HCT116 (cell line): ENCODE measurements around the gene DPYSL5. TPM values are rescaled to one million over a fixed set of nuclear protein-coding genes. Genes with fewer than 3 reads are reported as not detected.

Experiments
- ATAC-seq: fragments of 200-7000 bp; cut with Tn5 transposase; 2 replicates; pipeline ENCODE4 v1.9.1; 2020; ENCODE audit warnings: mild to moderate bottlenecking, moderate library complexity
- BruUV-seq: library from RNA; stranded (reverse); fragments of 400-500 nt; replicated peaks from 2 replicates; lab custom pipeline; 2021; lab: Mats Ljungman, UMichigan
- CTCF ChIA-PET: fragments of 300-600 bp; sonication (Branson Sonifier 250); formaldehyde crosslinking; loops from one replicate; lab custom pipeline; 2021; ENCODE audit warnings: antibody characterized with exemption; lab: Charles Lee
- POLR2A ChIA-PET: fragments of 300-600, 350-600 bp; sonication (Branson Sonifier 250); formaldehyde crosslinking; loops from one replicate; lab custom pipeline; 2021; ENCODE audit warnings: antibody characterized with exemption; lab: Charles Lee
- RAD21 ChIA-PET, 2 experiments: fragments of 300-600 bp; sonication (Branson Sonifier 250); formaldehyde crosslinking; loops; one replicate each; lab custom pipeline; 2023; ENCODE audit warnings: low total read pairs in 2 of 2; ENCODE audit not compliant: uncharacterized antibody in 2 of 2, unreplicated experiment in 2 of 2, low non-redundant PET in 1 of 2; lab: Charles Lee
- DNase-seq: peaks from one replicate; pipeline ENCODE4 v3.0.0-alpha.2; 2010; ENCODE audit warnings: low read depth, low spot score
- H2AFZ ChIP-seq: fragments of 200-600 bp; shearing (Covaris generic), sonication (generic); 2 replicates; pipeline ENCODE4 v1.6.1; 2017; ENCODE audit warnings: low read depth, mixed run types, mixed read lengths, antibody characterized with exemption, low read length; ENCODE audit not compliant: poor library complexity, severe bottlenecking
- H3K27ac ChIP-seq: 2 replicates; pipeline ENCODE4 v1.5.1; 2012; ENCODE audit warnings: low read depth, low read length
- H3K27me3 ChIP-seq: fragments of 200-600 bp; sonication (generic); 2 replicates; pipeline ENCODE4 v1.6.1; 2016; ENCODE audit warnings: mixed run types, low read length, mixed read lengths; ENCODE audit not compliant: insufficient read depth
- H3K36me3 ChIP-seq, 2 experiments: fragments of 200-500 bp in 1 of 2; fragments of 200-600 bp in 1 of 2; sonication (Bioruptor generic) in 1 of 2; sonication (generic) in 1 of 2; 2 replicates each; pipeline versions ENCODE4 v1.5.1 to v1.6.1; 2014 to 2016; ENCODE audit warnings: low read length in 2 of 2, inconsistent platforms in 1 of 2, mixed read lengths in 1 of 2, mixed run types in 1 of 2; ENCODE audit not compliant: insufficient read depth in 2 of 2, control insufficient read depth in 1 of 2
- H3K4me1 ChIP-seq, 2 experiments: fragments of 200-600 bp in 1 of 2; sonication (generic) in 1 of 2; 2 replicates each; pipeline versions ENCODE4 v1.5.1 to v1.6.1; 2012 to 2017; ENCODE audit warnings: low read length in 2 of 2, inconsistent platforms in 1 of 2, mild to moderate bottlenecking in 1 of 2, mixed read lengths in 1 of 2, mixed run types in 1 of 2, moderate library complexity in 1 of 2; ENCODE audit not compliant: insufficient read depth in 2 of 2, control insufficient read depth in 1 of 2
- H3K4me2 ChIP-seq: fragments of 200-600 bp; sonication (generic); 2 replicates; pipeline ENCODE4 v1.6.1; 2017; ENCODE audit warnings: mixed run types, low read length, mixed read lengths
- H3K4me3 ChIP-seq, 2 experiments: fragments of 200-600 bp in 1 of 2; sonication (generic) in 1 of 2; replicated peaks in 1 of 2; 2 replicates each; pipeline ENCODE4 v1.5.1; 2011 to 2016; ENCODE audit warnings: low read length in 2 of 2, control low read depth in 1 of 2, low read depth in 1 of 2, mild to moderate bottlenecking in 1 of 2, mixed read lengths in 1 of 2, mixed run types in 1 of 2
- H3K79me2 ChIP-seq: fragments of 200-600 bp; sonication (generic); 2 replicates; pipeline ENCODE4 v1.6.1; 2017; ENCODE audit warnings: mild to moderate bottlenecking, mixed run types, low read length, moderate library complexity, mixed read lengths; ENCODE audit not compliant: insufficient read depth
- H3K9ac ChIP-seq: fragments of 200-600 bp; sonication (generic); 2 replicates; pipeline ENCODE4 v1.6.1; 2016; ENCODE audit warnings: low read length, mixed read lengths
- H3K9me2 ChIP-seq: fragments of 200-600 bp; sonication (generic), shearing (Covaris generic); 2 replicates; pipeline ENCODE4 v1.6.1; 2017; ENCODE audit warnings: mixed run types, mild to moderate bottlenecking, moderate library complexity; ENCODE audit not compliant: insufficient read depth
- H3K9me3 ChIP-seq, 2 experiments: fragments of 200-500 bp in 1 of 2; fragments of 200-600 bp in 1 of 2; sonication (Bioruptor generic) in 1 of 2; sonication (generic) in 1 of 2; 2 replicates each; pipeline ENCODE4 v1.6.1; 2014 to 2017; ENCODE audit warnings: low read length in 2 of 2, mixed read lengths in 2 of 2, inconsistent platforms in 1 of 2, low read depth in 1 of 2, mild to moderate bottlenecking in 1 of 2, mixed run types in 1 of 2, moderate library complexity in 1 of 2; ENCODE audit not compliant: control insufficient read depth in 1 of 2, insufficient read depth in 1 of 2
- H4K20me1 ChIP-seq: fragments of 200-600 bp; sonication (generic), shearing (Covaris generic); 2 replicates; pipeline ENCODE4 v1.6.1; 2017; ENCODE audit warnings: mixed run types, mild to moderate bottlenecking, moderate library complexity; ENCODE audit not compliant: insufficient read depth
- CBX3 ChIP-seq: IDR thresholded peaks from 2 replicates; pipeline ENCODE4 v1.6.1; 2012; ENCODE audit warnings: low read depth
- CEBPB ChIP-seq: IDR thresholded peaks from 2 replicates; pipeline ENCODE4 v1.6.1; 2012; ENCODE audit warnings: low read depth
- EZH2 ChIP-seq: fragments of 200-600 bp; sonication (generic); IDR thresholded peaks from 2 replicates; pipeline ENCODE4 v1.6.1; 2017; ENCODE audit warnings: antibody characterized with exemption, mixed run types
- POLR2A ChIP-seq: IDR thresholded peaks from 2 replicates; pipeline ENCODE4 v1.7.0; 2011; ENCODE audit warnings: borderline replicate concordance; ENCODE audit not compliant: insufficient read depth, insufficient read length; ENCODE audit errors: extremely low read depth
- SIN3A ChIP-seq: IDR thresholded peaks from 2 replicates; pipeline ENCODE4 v1.6.1; 2012; ENCODE audit warnings: low read depth
- SP1 ChIP-seq: IDR thresholded peaks from 2 replicates; pipeline ENCODE4 v1.6.1; 2012; ENCODE audit warnings: low read depth
- TCF7L2 ChIP-seq: IDR thresholded peaks from 2 replicates; pipeline ENCODE4 v1.7.0; 2011; ENCODE audit warnings: borderline replicate concordance, inconsistent platforms; ENCODE audit not compliant: insufficient read depth, insufficient read length; ENCODE audit errors: extremely low read depth
- ZFX ChIP-seq: fragments of 450-650 bp; IDR thresholded peaks from 2 replicates; pipeline ENCODE4 v1.6.1; 2017
- ZNF274 ChIP-seq: fragments of 200-500 bp; sonication (Bioruptor generic); IDR thresholded peaks from 2 replicates; pipeline ENCODE4 v1.6.1; 2014; ENCODE audit warnings: mild to moderate bottlenecking, low read depth, low read length, inconsistent platforms
- intact Hi-C: fragments of 100-400 bp; cut with micrococcal nuclease; formaldehyde crosslinking; loops from 2 replicates; pipeline ENCODE4 v1.10.0; 2022
- total RNA-seq: library from RNA; stranded (reverse); gene quantifications from one replicate; pipeline ENCODE4 v1.2.1, GENCODE V29; 2021; ENCODE audit not compliant: unreplicated experiment
- TF ChIP-seq, protein P1 (sequence below): IDR thresholded peaks from 2 replicates; pipeline ENCODE4 v1.6.1; 2012
- TF ChIP-seq, protein P2 (sequence below): IDR thresholded peaks from 2 replicates; pipeline ENCODE4 v1.6.1; 2012; ENCODE audit warnings: low read depth
- TF ChIP-seq, protein P3 (sequence below): IDR thresholded peaks from 2 replicates; pipeline ENCODE4 v1.6.1; 2011; ENCODE audit warnings: mild to moderate bottlenecking, low read length, moderate library complexity; ENCODE audit not compliant: insufficient replicate concordance; ENCODE audit errors: extremely low read depth
- TF ChIP-seq, protein P4 (sequence below), 3 experiments: fragments of 200-600 bp in 1 of 3; sonication (generic) in 1 of 3; IDR thresholded peaks in 2 of 3; conservative IDR thresholded peaks in 1 of 3; 2 replicates each; pipeline ENCODE4 v1.5.1; 2012 to 2017; ENCODE audit warnings: low read depth in 2 of 3, low read length in 2 of 3, antibody characterized with exemption in 1 of 3, borderline replicate concordance in 1 of 3, control low read depth in 1 of 3, mild to moderate bottlenecking in 1 of 3, mixed read lengths in 1 of 3, mixed run types in 1 of 3, moderate library complexity in 1 of 3; ENCODE audit not compliant: insufficient read depth in 1 of 3

Gene DPYSL5
- total RNA-seq, 1 experiment from 2014 or later = 8.4 TPM

DNA sequence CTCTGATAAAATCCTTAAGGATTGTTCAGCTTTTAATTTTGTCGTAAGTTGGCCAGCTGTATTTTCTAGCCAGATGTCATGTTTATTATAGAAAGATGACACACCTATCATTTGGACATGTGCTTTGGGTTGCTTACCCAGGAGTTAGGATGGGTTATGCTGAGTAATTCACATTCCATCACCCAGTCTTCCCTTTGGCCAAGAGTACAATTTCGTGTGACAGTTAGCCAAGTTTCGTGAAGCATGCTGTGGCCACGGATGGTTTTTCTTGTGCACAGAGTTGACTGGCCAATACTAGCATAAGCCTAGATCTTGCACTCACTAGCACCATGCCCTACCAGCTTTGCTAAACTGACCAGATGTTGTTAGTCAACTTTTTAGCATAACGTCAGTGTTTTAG is 128.3 kb downstream of the DPYSL5 start:
- H3K36me3 ChIP-seq = no peaks in the 10 kb centered on the region
- H3K27ac ChIP-seq = no peak overlapping the region
- H4K20me1 ChIP-seq = no peaks in the 10 kb centered on the region
- H3K4me2 ChIP-seq = no peak overlapping the region
- ChIA-PET POLR2A (no interaction called here), CTCF (interaction anchor here (1.6 kb wide), 1 partner anchor 14 kb away, joined by 5 read pairs; no protein-coding TSS in a partner anchor), RAD21 (no interaction called here)
- no peaks in the 10 kb centered on the region for H3K9me3 ChIP-seq
- peaks cover 0 to 13% of the 10 kb centered on the region in 2 experiments; a peak in 2 of 4 replicates for H3K4me1 ChIP-seq
- no peak overlapping the region for H2AFZ ChIP-seq
- H3K9ac ChIP-seq = no peak overlapping the region
- no TSS peak for BruUV-seq
- DNase-seq = no peak
- TF ChIP-seq SP1 (no peak), ZNF274 (no peak)
- H3K27me3 ChIP-seq = no peaks in the 10 kb centered on the region
- H3K4me3 ChIP-seq = no peak overlapping the region
- H3K9me2 ChIP-seq = no peaks in the 10 kb centered on the region
- ATAC-seq = no peak
- no peaks in the 10 kb centered on the region for H3K79me2 ChIP-seq
- intact Hi-C loops = no loop called here

DNA sequence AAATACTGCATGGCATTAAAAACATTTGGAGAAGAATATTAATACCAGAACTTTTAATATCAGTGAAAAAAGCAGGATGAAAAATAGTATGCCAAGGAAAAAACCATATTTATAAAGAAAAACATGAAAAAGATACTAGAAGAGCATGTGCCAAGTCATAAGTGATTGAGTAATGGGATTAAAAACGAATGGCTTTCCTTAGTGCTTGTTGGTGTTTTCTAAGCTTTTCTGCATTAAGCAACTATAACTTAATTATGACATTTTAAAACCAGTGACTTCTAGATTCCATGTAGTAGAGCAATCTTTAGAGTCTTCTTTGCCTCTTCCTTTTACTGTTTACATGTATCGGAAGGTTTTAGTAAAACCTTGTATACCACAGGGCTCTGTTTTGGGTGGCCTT is 129.1 kb downstream of the DPYSL5 start:
- Histone ChIP-seq H4K20me1 (no peaks in the 10 kb centered on the region), H3K9ac (no peak overlapping the region), H3K4me2 (no peak overlapping the region), H3K4me3 (no peak overlapping the region), H3K9me3 (no peaks in the 10 kb centered on the region), H3K27ac (no peak overlapping the region), H3K4me1 (peaks cover 3 to 16% of the 10 kb centered on the region in 2 experiments; a peak in 3 of 4 replicates), H3K27me3 (no peaks in the 10 kb centered on the region), H2AFZ (no peak overlapping the region), H3K9me2 (no peaks in the 10 kb centered on the region), H3K79me2 (no peaks in the 10 kb centered on the region), H3K36me3 (no peaks in the 10 kb centered on the region)
- CTCF ChIA-PET = no interaction called here
- intact Hi-C loops = no loop called here
- POLR2A ChIA-PET = no interaction called here
- RAD21 ChIA-PET = no interaction called here
- DNase-seq (no peak), ATAC-seq (no peak)
- no TSS peak for BruUV-seq
- TF ChIP-seq, protein P1, sequence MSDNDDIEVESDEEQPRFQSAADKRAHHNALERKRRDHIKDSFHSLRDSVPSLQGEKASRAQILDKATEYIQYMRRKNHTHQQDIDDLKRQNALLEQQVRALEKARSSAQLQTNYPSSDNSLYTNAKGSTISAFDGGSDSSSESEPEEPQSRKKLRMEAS = no peak
- TF ChIP-seq ZFX (no peak), POLR2A (no peak), CBX3 (no peak), ZNF274 (no peak), TCF7L2 (no peak), SIN3A (no peak), CEBPB (no peak), EZH2 (no peak)
- TF ChIP-seq, protein P2, sequence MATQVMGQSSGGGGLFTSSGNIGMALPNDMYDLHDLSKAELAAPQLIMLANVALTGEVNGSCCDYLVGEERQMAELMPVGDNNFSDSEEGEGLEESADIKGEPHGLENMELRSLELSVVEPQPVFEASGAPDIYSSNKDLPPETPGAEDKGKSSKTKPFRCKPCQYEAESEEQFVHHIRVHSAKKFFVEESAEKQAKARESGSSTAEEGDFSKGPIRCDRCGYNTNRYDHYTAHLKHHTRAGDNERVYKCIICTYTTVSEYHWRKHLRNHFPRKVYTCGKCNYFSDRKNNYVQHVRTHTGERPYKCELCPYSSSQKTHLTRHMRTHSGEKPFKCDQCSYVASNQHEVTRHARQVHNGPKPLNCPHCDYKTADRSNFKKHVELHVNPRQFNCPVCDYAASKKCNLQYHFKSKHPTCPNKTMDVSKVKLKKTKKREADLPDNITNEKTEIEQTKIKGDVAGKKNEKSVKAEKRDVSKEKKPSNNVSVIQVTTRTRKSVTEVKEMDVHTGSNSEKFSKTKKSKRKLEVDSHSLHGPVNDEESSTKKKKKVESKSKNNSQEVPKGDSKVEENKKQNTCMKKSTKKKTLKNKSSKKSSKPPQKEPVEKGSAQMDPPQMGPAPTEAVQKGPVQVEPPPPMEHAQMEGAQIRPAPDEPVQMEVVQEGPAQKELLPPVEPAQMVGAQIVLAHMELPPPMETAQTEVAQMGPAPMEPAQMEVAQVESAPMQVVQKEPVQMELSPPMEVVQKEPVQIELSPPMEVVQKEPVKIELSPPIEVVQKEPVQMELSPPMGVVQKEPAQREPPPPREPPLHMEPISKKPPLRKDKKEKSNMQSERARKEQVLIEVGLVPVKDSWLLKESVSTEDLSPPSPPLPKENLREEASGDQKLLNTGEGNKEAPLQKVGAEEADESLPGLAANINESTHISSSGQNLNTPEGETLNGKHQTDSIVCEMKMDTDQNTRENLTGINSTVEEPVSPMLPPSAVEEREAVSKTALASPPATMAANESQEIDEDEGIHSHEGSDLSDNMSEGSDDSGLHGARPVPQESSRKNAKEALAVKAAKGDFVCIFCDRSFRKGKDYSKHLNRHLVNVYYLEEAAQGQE = no peak
- TF ChIP-seq, protein P3, sequence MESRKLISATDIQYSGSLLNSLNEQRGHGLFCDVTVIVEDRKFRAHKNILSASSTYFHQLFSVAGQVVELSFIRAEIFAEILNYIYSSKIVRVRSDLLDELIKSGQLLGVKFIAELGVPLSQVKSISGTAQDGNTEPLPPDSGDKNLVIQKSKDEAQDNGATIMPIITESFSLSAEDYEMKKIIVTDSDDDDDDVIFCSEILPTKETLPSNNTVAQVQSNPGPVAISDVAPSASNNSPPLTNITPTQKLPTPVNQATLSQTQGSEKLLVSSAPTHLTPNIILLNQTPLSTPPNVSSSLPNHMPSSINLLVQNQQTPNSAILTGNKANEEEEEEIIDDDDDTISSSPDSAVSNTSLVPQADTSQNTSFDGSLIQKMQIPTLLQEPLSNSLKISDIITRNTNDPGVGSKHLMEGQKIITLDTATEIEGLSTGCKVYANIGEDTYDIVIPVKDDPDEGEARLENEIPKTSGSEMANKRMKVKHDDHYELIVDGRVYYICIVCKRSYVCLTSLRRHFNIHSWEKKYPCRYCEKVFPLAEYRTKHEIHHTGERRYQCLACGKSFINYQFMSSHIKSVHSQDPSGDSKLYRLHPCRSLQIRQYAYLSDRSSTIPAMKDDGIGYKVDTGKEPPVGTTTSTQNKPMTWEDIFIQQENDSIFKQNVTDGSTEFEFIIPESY = no peak
- TF ChIP-seq, protein P4, sequence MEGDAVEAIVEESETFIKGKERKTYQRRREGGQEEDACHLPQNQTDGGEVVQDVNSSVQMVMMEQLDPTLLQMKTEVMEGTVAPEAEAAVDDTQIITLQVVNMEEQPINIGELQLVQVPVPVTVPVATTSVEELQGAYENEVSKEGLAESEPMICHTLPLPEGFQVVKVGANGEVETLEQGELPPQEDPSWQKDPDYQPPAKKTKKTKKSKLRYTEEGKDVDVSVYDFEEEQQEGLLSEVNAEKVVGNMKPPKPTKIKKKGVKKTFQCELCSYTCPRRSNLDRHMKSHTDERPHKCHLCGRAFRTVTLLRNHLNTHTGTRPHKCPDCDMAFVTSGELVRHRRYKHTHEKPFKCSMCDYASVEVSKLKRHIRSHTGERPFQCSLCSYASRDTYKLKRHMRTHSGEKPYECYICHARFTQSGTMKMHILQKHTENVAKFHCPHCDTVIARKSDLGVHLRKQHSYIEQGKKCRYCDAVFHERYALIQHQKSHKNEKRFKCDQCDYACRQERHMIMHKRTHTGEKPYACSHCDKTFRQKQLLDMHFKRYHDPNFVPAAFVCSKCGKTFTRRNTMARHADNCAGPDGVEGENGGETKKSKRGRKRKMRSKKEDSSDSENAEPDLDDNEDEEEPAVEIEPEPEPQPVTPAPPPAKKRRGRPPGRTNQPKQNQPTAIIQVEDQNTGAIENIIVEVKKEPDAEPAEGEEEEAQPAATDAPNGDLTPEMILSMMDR (IDR thresholded peaks at IDR 0.05 in 2 of 3, conservative IDR thresholded peaks at IDR 0.05 in 1 of 3; ENCODE audit: borderline replicate concordance in 1 of 3, insufficient read depth in 1 of 3, low read depth in 2 of 3, low read length in 2 of 3) = no peak
